Measurements from ENCODE around the gene ZNF804A. TPM values are rescaled to one million over a fixed set of nuclear protein-coding genes. Genes with fewer than 3 reads are reported as not detected.

Gene ZNF804A
- total and polyA plus RNA-seq, 2 of the 8 experiments (the other 6 are each of a cell fraction or from before 2014, with no cell fraction given) = 0.02 TPM; not detected in 1

DNA sequence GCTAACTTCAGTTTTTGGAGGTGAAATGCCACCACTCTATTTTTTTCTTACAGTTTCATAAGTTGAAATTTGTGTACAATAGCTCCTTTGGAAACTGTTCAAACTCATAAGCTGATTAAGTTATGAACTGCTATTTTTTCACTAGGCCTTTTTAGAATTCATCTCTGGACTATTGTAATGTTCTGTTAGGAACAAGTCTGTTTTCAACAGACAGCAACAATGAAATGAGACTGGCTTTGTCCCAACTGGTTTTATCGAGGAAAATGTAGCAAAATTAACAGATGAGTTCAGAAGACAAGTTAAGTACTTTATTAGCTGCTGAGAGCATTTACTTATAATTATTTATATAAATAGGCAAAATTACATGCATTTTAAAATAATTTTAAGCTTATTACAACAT, 310.6 kb downstream of the ZNF804A start:
- Histone ChIP-seq H3K4me2 (ENCODE audit: insufficient read depth in 1 of 2, low read depth in 2 of 2, low read length in 2 of 2) (no peak overlapping the region), H3K79me2 (ENCODE audit: control insufficient read depth in 1 of 2, insufficient read depth in 2 of 2, low read length in 2 of 2) (no peaks in the 10 kb centered on the region), H3K27me3 (replicated peaks in 1 of 4; ENCODE audit: control insufficient read depth in 3 of 4, extremely low read depth in 1 of 4, insufficient read depth in 3 of 4, low read length in 3 of 4) (no peaks in the 10 kb centered on the region), H3K56ac (replicated peaks; ENCODE audit: insufficient read length, low read depth, low read length) (no peak overlapping the region), H3K14ac (ENCODE audit: insufficient read length) (no peak overlapping the region), H2BK12ac (ENCODE audit: low read depth, low read length) (no peak overlapping the region), H3K4ac (replicated peaks; ENCODE audit: insufficient read length, low read depth, low read length) (no peak overlapping the region), H2BK120ac (replicated peaks; ENCODE audit: low read depth, low read length) (no peak overlapping the region), H3K9ac (replicated peaks in 1 of 4; ENCODE audit: extremely low read depth in 1 of 4, low read depth in 3 of 4, low read length in 3 of 4) (no peak overlapping the region), H4K20me1 (replicated peaks in 1 of 2; ENCODE audit: control insufficient read depth in 1 of 2, insufficient read depth in 2 of 2, low read length in 2 of 2) (no peaks in the 10 kb centered on the region), H4K5ac (ENCODE audit: insufficient read length, low read depth, low read length) (no peak overlapping the region), H4K91ac (replicated peaks; ENCODE audit: insufficient read length, low read length) (no peak overlapping the region), H2BK15ac (ENCODE audit: low read length) (no peak overlapping the region), H3K18ac (ENCODE audit: extremely low read depth, low read length) (no peak overlapping the region), H2AK5ac (ENCODE audit: low read depth, low read length) (no peak overlapping the region), H3K79me1 (ENCODE audit: low read depth, low read length) (no peaks in the 10 kb centered on the region), H3K23ac (ENCODE audit: insufficient read length) (no peak overlapping the region), H3K27ac (ENCODE audit: low read depth, low read length) (no peak overlapping the region), H3K4me3 (ENCODE audit: extremely low read depth in 1 of 4, insufficient read depth in 2 of 4, low read depth in 3 of 4, low read length in 4 of 4) (no peak overlapping the region), H3K23me2 (ENCODE audit: low read depth, low read length) (no peaks in the 10 kb centered on the region), H3K4me1 (replicated peaks in 1 of 4; ENCODE audit: control insufficient read depth in 3 of 4, insufficient read depth in 4 of 4, low read length in 3 of 4) (no peaks in the 10 kb centered on the region; a peak in 1 of 7 replicates), H3K36me3 (ENCODE audit: control insufficient read depth in 2 of 4, insufficient read depth in 4 of 4, low read length in 3 of 4) (no peaks in the 10 kb centered on the region), H4K8ac (ENCODE audit: extremely low read depth, insufficient read depth, low read length) (no peak overlapping the region), H2AFZ (ENCODE audit: low read length) (peak overlapping the region; percentile 36; the same call in 1 of the 2 replicates), H2BK5ac (ENCODE audit: low read depth, low read length) (no peak overlapping the region), H3K9me3 (ENCODE audit: insufficient read depth in 2 of 2, low read depth in 1 of 2, low read length in 1 of 2) (no peaks in the 10 kb centered on the region), H2BK20ac (ENCODE audit: low read length) (no peak overlapping the region)
- 96% methylated on average over 1 of the region's 1 CpG; no CpG with 5 or more reads in 1 of the 2 experiments for WGBS, 2 experiments (ENCODE audit: extremely low coverage in 1 of 2, insufficient coverage in 1 of 2, insufficient read length in 1 of 2, insufficient replicate concordance in 2 of 2, low coverage in 1 of 2, low lambda C conversion rate in 2 of 2, missing lambda C conversion rate in 1 of 2)
- CTCF ChIA-PET (ENCODE audit: partially characterized antibody) = interaction anchor here (1.3 kb wide), 1 partner anchor 164 kb away, joined by 3 read pairs; no protein-coding TSS in a partner anchor
- TF ChIP-seq, protein P1, sequence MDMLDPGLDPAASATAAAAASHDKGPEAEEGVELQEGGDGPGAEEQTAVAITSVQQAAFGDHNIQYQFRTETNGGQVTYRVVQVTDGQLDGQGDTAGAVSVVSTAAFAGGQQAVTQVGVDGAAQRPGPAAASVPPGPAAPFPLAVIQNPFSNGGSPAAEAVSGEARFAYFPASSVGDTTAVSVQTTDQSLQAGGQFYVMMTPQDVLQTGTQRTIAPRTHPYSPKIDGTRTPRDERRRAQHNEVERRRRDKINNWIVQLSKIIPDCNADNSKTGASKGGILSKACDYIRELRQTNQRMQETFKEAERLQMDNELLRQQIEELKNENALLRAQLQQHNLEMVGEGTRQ (IDR thresholded peaks at IDR 0.05; ENCODE audit: low read length) = no peak
- TF ChIP-seq HDAC2 (IDR thresholded peaks at IDR 0.05; ENCODE audit: borderline replicate concordance in 1 of 2, low read depth in 2 of 2, low read length in 2 of 2) (no peak), RXRA (IDR thresholded peaks at IDR 0.05; ENCODE audit: insufficient read depth, low read depth, low read length) (no peak)
- DNase-seq (ENCODE audit: low read depth in 1 of 2, low spot score in 2 of 2) (no peak), FAIRE-seq (no peak)
- POLR2A ChIA-PET (ENCODE audit: partially characterized antibody) = no interaction called here

Measured in H1 (cell line).